OCI-LY3 (cell line): Measurements from ENCODE around the gene CDHR3.

Experiments
- H2AFZ ChIP-seq: fragments of 200-600, 300-600 bp; shearing (Covaris generic); 2 replicates; pipeline ENCODE4 v1.6.0; 2014; ENCODE audit warnings: antibody characterized with exemption, low read depth, low read length
- H3K27ac ChIP-seq: fragments of 200-600, 300-600 bp; sonication (generic); 2 replicates; pipeline ENCODE4 v1.5.1; 2014; ENCODE audit warnings: mild to moderate bottlenecking, low read length, moderate library complexity, mixed read lengths
- H3K27me3 ChIP-seq: fragments of 200-600, 300-600 bp; sonication (generic); 2 replicates; pipeline ENCODE4 v1.6.1; 2014; ENCODE audit warnings: low read depth, low read length, mixed read lengths
- H3K36me3 ChIP-seq: fragments of 200-600, 300-600 bp; sonication (generic); replicated peaks from 2 replicates; pipeline ENCODE3; 2014; ENCODE audit warnings: low read depth, low read length, mixed read lengths
- H3K4me1 ChIP-seq: fragments of 300-600, 200-600 bp; sonication (generic); 2 replicates; pipeline ENCODE4 v1.6.1; 2014; ENCODE audit warnings: low read length, mixed read lengths
- H3K4me2 ChIP-seq: fragments of 200-600, 300-600 bp; sonication (generic); 2 replicates; pipeline ENCODE4 v1.6.1; 2014; ENCODE audit warnings: low read length, mixed read lengths
- H3K4me3 ChIP-seq: fragments of 300-600, 200-600 bp; sonication (generic); 2 replicates; pipeline ENCODE4 v1.5.1; 2014; ENCODE audit warnings: antibody characterized with exemption, mild to moderate bottlenecking, low read length, moderate library complexity
- H3K79me2 ChIP-seq: fragments of 300-600, 200-600 bp; shearing (Covaris generic); 2 replicates; pipeline ENCODE4 v1.6.1; 2014; ENCODE audit warnings: mild to moderate bottlenecking, low read length, mixed read lengths
- H3K9ac ChIP-seq: fragments of 300-600, 200-600 bp; shearing (Covaris generic); 2 replicates; pipeline ENCODE4 v1.6.0; 2014; ENCODE audit warnings: mild to moderate bottlenecking, low read length, moderate library complexity
- H3K9me3 ChIP-seq: fragments of 200-600, 300-600 bp; shearing (Covaris generic); 2 replicates; pipeline ENCODE4 v1.6.1; 2014; ENCODE audit warnings: low read length, mixed read lengths; ENCODE audit not compliant: insufficient read depth
- H4K20me1 ChIP-seq: fragments of 200-600, 300-600 bp; sonication (generic); 2 replicates; pipeline ENCODE4 v1.6.1; 2016; ENCODE audit warnings: low read length, mixed read lengths; ENCODE audit not compliant: insufficient read depth
- CTCF ChIP-seq: fragments of 200-600, 300-600 bp; sonication (generic); IDR thresholded peaks from 2 replicates; pipeline ENCODE4 v1.5.1; 2014; ENCODE audit warnings: antibody characterized with exemption, low read length, low read depth
- EZH2phosphoT487 ChIP-seq: fragments of 200-600 bp; shearing (Covaris generic); IDR thresholded peaks from 2 replicates; pipeline ENCODE4 v1.6.1; 2018; ENCODE audit warnings: antibody characterized with exemption, mixed run types, low read depth

The CDHR3 gene

DNA sequence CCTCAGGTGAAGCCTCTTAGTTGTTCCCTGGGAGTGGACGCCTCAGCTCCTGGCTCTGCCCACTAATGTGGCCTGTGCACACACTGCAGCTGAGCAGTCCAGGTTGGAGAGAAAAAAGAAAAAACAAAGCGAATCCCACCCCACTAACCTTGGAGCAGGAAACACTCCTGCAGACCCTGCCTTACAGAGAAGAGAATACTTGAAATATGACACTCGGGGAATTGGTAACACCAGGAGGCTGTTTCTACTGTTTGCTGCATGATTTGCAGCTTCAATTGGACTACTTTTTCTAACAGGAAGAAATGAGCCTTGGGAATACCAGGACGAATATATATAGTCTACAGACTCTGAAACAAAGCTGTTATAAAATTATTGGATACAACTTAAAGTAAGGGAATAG, 22.2 kb downstream of the CDHR3 start:
- H4K20me1 ChIP-seq = no peaks in the 10 kb centered on the region
- H3K9ac ChIP-seq = no peak overlapping the region
- H3K27me3 ChIP-seq = peaks cover 55% of the 10 kb centered on the region
- H3K9me3 ChIP-seq = no peaks in the 10 kb centered on the region
- H2AFZ ChIP-seq = no peak overlapping the region
- H3K4me3 ChIP-seq = no peak overlapping the region
- no peak for TF ChIP-seq EZH2phosphoT487
- TF ChIP-seq CTCF = no peak
- H3K36me3 ChIP-seq = no peaks in the 10 kb centered on the region
- H3K27ac ChIP-seq = no peak overlapping the region
- no peaks in the 10 kb centered on the region for H3K79me2 ChIP-seq
- no peaks in the 10 kb centered on the region for H3K4me1 ChIP-seq
- H3K4me2 ChIP-seq = no peak overlapping the region

GRCh38 chr7:105985672-105986215, 22.7 kb downstream of the CDHR3 start:
- Histone ChIP-seq H3K27me3 (peaks cover 56% of the 10 kb centered on the region), H3K79me2 (no peaks in the 10 kb centered on the region), H3K9ac (no peak overlapping the region), H3K4me1 (no peaks in the 10 kb centered on the region), H3K4me2 (no peak overlapping the region), H3K27ac (no peak overlapping the region), H3K9me3 (no peaks in the 10 kb centered on the region), H3K36me3 (no peaks in the 10 kb centered on the region), H4K20me1 (no peaks in the 10 kb centered on the region), H2AFZ (no peak overlapping the region), H3K4me3 (no peak overlapping the region)
- TF ChIP-seq CTCF = no peak
- TF ChIP-seq EZH2phosphoT487 = no peak

- H2AFZ ChIP-seq = no peak overlapping the region
- H3K79me2 ChIP-seq = no peaks in the 10 kb centered on the region
- no peaks in the 10 kb centered on the region for H4K20me1 ChIP-seq
These were observed 24.0 kb downstream of the CDHR3 start for GRCh38 chr7:105987046-105987445.

DNA sequence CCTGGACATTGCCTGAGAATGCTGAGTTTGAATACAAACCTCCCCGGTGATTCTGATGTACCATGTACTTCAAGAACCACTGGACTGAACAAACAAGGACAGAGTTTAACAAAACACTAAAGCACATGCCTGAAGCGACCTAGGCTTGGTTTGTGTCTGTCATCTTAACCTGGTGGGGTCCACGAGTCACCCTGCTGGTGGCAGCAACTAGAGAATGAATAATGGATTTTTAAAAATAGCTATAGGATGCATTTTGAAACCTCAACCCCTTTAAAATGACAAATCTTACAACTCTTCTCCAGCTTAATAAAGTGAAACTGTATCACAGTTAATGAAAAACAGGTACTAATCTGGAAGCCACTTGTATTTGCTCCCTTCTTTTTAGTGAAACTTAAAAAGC, 25.2 kb downstream of the CDHR3 start:
- no peak for TF ChIP-seq CTCF
- H4K20me1 ChIP-seq = no peaks in the 10 kb centered on the region
- no peak overlapping the region for H3K4me3 ChIP-seq
- H2AFZ ChIP-seq = no peak overlapping the region
- H3K36me3 ChIP-seq = no peaks in the 10 kb centered on the region
- H3K9me3 ChIP-seq = no peaks in the 10 kb centered on the region
- no peaks in the 10 kb centered on the region for H3K4me1 ChIP-seq
- H3K79me2 ChIP-seq = no peaks in the 10 kb centered on the region
- no peak overlapping the region for H3K9ac ChIP-seq
- H3K4me2 ChIP-seq = no peak overlapping the region
- H3K27ac ChIP-seq = no peak overlapping the region
- peaks cover 47% of the 10 kb centered on the region for H3K27me3 ChIP-seq

More at GRCh38 chr7:105987046-105987445, 24.0 kb downstream of the CDHR3 start:
- H3K36me3 ChIP-seq = no peaks in the 10 kb centered on the region
- no peak overlapping the region for H3K4me2 ChIP-seq
- H3K4me1 ChIP-seq = no peaks in the 10 kb centered on the region
- no peaks in the 10 kb centered on the region for H3K9me3 ChIP-seq
- H3K27me3 ChIP-seq = peaks cover 49% of the 10 kb centered on the region
- no peak overlapping the region for H3K9ac ChIP-seq
- no peak overlapping the region for H3K4me3 ChIP-seq
- TF ChIP-seq CTCF (no peak), EZH2phosphoT487 (no peak)
- H3K27ac ChIP-seq = no peak overlapping the region
